Tibial nerve (tissue), 3 donors: Measurements from ENCODE around the gene GALNT3.

Experiments used
- CTCF ChIP-seq, 5 experiments: fragments of 200-600 bp in 3 of 5; fragments of 450-650 bp in 2 of 5; sonication (generic) in 3 of 5; IDR thresholded peaks; one replicate each; pipeline ENCODE4 v1.5.1; 2016 to 2019; ENCODE audit warnings: antibody characterized with exemption in 5 of 5, mild to moderate bottlenecking in 3 of 5, moderate library complexity in 2 of 5
- POLR2A ChIP-seq, 2 donors: fragments of 450-650 bp; IDR thresholded peaks; one replicate each; pipeline ENCODE4 v1.6.1; 2017; ENCODE audit warnings: antibody characterized with exemption in 2 of 2, mild to moderate bottlenecking in 2 of 2, moderate library complexity in 2 of 2

GRCh38 chr2:165818920-165819319 is 24.9 kb upstream of the GALNT3 start:
- no peak for TF ChIP-seq CTCF (IDR thresholded peaks at IDR 0.05)
- TF ChIP-seq POLR2A (IDR thresholded peaks at IDR 0.05): no peak
